ENCODE data around the gene ZFAND3.
"Not testable (repeated sequence)": the region's sequence is repeated elsewhere in the genome, so short reads cannot be mapped to it uniquely, and the experiment has no call there.

The ZFAND3 gene

GRCh38 chr6:37865504-37865903 is 46.0 kb downstream of the ZFAND3 start:
- no peak for DNase-seq (ENCODE audit: low spot score)

- DNase-seq (ENCODE audit: low spot score), result no peak
Measured at GRCh38 chr6:37866590-37867507, 47.3 kb downstream of the ZFAND3 start.

GRCh38 chr6:37867756-37868446 is 48.4 kb downstream of the ZFAND3 start:
- DNase-seq (ENCODE audit: low spot score), result no peak

GRCh38 chr6:37868447-37868825 is 48.9 kb downstream of the ZFAND3 start:
- DNase-seq (ENCODE audit: low spot score), result peak; percentile 9

GRCh38 chr6:37871616-37872372 is 52.3 kb downstream of the ZFAND3 start:
- DNase-seq (ENCODE audit: low spot score), result no peak

- no peak for DNase-seq (ENCODE audit: low spot score)
Measured at GRCh38 chr6:37872373-37872745, 52.8 kb downstream of the ZFAND3 start.

GRCh38 chr6:37874726-37875125 is 55.2 kb downstream of the ZFAND3 start:
- DNase-seq (ENCODE audit: low spot score), result no peak

- no peak for DNase-seq (ENCODE audit: low spot score)
Measured at GRCh38 chr6:37875561-37876309, 56.2 kb downstream of the ZFAND3 start.

GRCh38 chr6:37876843-37877242 is 57.3 kb downstream of the ZFAND3 start:
- DNase-seq (ENCODE audit: low spot score), result no peak

GRCh38 chr6:37877373-37878149 is 58.0 kb downstream of the ZFAND3 start:
- no peak for DNase-seq (ENCODE audit: low spot score)

GRCh38 chr6:37878150-37878710 is 58.7 kb downstream of the ZFAND3 start:
- DNase-seq (ENCODE audit: low spot score), result no peak

GRCh38 chr6:37880602-37881001 is 61.1 kb downstream of the ZFAND3 start:
- not testable (repeated sequence) for DNase-seq (ENCODE audit: low spot score)

GRCh38 chr6:37882292-37882691 is 62.8 kb downstream of the ZFAND3 start:
- no peak for DNase-seq (ENCODE audit: low spot score)

GRCh38 chr6:37882724-37883413 is 63.3 kb downstream of the ZFAND3 start:
- DNase-seq (ENCODE audit: low spot score), result peak; percentile 69

GRCh38 chr6:37884548-37884947 is 65.0 kb downstream of the ZFAND3 start:
- no peak for DNase-seq (ENCODE audit: low spot score)

GRCh38 chr6:37889051-37889450 is 69.5 kb downstream of the ZFAND3 start:
- DNase-seq (ENCODE audit: low spot score), result no peak

- no peak for DNase-seq (ENCODE audit: low spot score)
Measured at GRCh38 chr6:37889486-37889885, 70.0 kb downstream of the ZFAND3 start.

- no peak for DNase-seq (ENCODE audit: low spot score)
Measured at GRCh38 chr6:37891072-37891471, 71.5 kb downstream of the ZFAND3 start.

GRCh38 chr6:37893257-37893656 is 73.7 kb downstream of the ZFAND3 start:
- no peak for DNase-seq (ENCODE audit: low spot score)

GRCh38 chr6:37893734-37894133 is 74.2 kb downstream of the ZFAND3 start:
- DNase-seq (ENCODE audit: low spot score), result not testable (repeated sequence)

Measured in hepatic stellate cell (primary cell).